GM12864 (cell line): ENCODE data around the gene SETD1B.
"Not testable (repeated sequence)": the region's sequence is repeated elsewhere in the genome, so short reads cannot be mapped to it uniquely, and the experiment has no call there.

Experiments used
- DNase-seq: peaks from one replicate; pipeline ENCODE4 v3.0.0-alpha.2; 2011; ENCODE audit warnings: low read depth
- H3K4me3 ChIP-seq: 2 replicates; pipeline ENCODE4 v1.5.1; 2011; ENCODE audit warnings: mild to moderate bottlenecking, low read depth, low read length, control low read depth
- CTCF ChIP-seq: IDR thresholded peaks from 2 replicates; pipeline ENCODE4 v1.5.1; 2011; ENCODE audit warnings: low read depth, mild to moderate bottlenecking, moderate library complexity, low read length, control low read depth, inconsistent platforms; ENCODE audit errors: missing control alignments

Gene SETD1B

GRCh38 chr12:121839106-121839992, 35.5 kb downstream of the SETD1B start:
- peak overlapping the region; percentile 74 for H3K4me3 ChIP-seq
- peak; percentile 15 for TF ChIP-seq CTCF
- peak; percentile 88 for DNase-seq

GRCh38 chr12:121839993-121840761, 36.4 kb downstream of the SETD1B start:
- DNase-seq, result no peak
- H3K4me3 ChIP-seq, result peak overlapping the region; percentile 74
- no peak for TF ChIP-seq CTCF

GRCh38 chr12:121843236-121843982, 39.6 kb downstream of the SETD1B start:
- no peak for DNase-seq
- H3K4me3 ChIP-seq, result no peak overlapping the region
- TF ChIP-seq CTCF, result no peak

GRCh38 chr12:121845701-121846100, 41.9 kb downstream of the SETD1B start:
- no peak overlapping the region for H3K4me3 ChIP-seq
- DNase-seq, result no peak
- no peak for TF ChIP-seq CTCF

GRCh38 chr12:121849211-121849610, 45.4 kb downstream of the SETD1B start:
- TF ChIP-seq CTCF, result no peak
- DNase-seq, result no peak
- no peak overlapping the region for H3K4me3 ChIP-seq

- TF ChIP-seq CTCF, result no peak
- DNase-seq, result no peak
- H3K4me3 ChIP-seq, result no peak overlapping the region
These were observed 45.9 kb downstream of the SETD1B start for GRCh38 chr12:121849665-121850064.

GRCh38 chr12:121852392-121852791, 48.6 kb downstream of the SETD1B start:
- not testable (repeated sequence) for H3K4me3 ChIP-seq, DNase-seq
